Activated CD8-positive, alpha-beta memory T cell treated with anti-CD3 and anti-CD28 coated beads for 4 hours (primary cell): ENCODE measurements around the gene TTC39A.

ENCODE experiments used
- DNase-seq, 2 donors: peaks; one replicate each; pipeline ENCODE4 v3.0.0-alpha.2; 2020; ENCODE audit warnings: low read depth in 2 of 2

The TTC39A gene

DNA sequence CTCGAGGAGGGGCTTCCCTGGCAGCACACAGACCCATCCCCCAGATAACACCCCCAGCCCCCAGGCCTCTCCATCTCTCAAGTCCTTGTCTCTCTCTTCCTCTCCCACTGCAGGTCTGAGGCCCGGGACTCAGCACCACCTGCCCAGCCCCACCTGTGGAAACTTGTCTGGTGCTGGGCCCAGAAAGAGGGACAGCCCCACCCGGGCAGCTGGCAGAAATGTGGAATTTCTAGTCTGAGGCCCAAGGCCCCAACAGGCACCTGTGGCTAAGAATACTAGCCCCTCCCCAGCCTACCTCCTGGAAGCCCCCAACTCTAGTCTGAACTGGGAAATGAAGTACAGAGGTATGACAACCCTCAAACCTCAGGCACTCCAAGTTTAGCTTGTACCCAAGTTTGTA, 15.4 kb downstream of the TTC39A start:
- no peak for DNase-seq

DNA sequence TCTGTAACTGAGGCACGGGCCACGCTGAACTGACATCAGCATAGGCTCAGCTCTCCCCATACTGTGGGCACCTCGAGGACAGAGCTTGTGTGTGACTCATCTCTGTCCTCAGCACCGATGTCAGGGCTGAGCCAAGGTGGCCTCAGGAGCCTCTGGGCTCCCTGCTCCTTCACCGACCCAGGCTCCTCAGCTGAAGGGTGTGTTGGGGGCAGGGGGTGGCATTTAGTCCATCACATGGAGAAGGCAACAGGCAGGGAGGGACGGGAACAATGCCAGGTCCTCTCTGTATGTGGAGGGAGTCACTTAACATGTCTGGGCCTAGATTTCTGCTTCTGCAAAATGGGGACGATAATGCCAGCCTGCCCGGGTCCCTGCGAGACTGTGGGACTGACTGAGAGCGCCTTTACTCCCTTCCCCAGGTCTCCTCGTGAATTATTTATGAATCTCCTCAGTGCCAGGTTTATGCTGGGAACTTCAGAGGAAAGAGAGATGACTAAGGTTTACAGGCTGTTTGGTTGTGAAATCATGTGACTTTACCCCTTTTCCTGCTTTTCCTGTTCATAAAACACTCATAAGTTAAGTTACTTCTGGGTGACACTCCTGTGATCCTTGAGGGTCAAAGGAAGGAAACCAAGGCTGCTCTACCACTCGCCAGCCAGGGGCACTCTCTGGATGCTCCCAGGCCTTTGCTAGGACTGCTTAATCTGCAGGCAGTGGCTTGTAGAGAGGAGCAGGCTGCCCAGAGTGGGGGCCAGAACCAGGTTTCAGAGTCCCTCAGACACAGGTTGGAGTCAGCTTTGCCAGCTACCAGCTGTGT, 16.2 kb downstream of the TTC39A start:
- DNase-seq, result no peak

DNA sequence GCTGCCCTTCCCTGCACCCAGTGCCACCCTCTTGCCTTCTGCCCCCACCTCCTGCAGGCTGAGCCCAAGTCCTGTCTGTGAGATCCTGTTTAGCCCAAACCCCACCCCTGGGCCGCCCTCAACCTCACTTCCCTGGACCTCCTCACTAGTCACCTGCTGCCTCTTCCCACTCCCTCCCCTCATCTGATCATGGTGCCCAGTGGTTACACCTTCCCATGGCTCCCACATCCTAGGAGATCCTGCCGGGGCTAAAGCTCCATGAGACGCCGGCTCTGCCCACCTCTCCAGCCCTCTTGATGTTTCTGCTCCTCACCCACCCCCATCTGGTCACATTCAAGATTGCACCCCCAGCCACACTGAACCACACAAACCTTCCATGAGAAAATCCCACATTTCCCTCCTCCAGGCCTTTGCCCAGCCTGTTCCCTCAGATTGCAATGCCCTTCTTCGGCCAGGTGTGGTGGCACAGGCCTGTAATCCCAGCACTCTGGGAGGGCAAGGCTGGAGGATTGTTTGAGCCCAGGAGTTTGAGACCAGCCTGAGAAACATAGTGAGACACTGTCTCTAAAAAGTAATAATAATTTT, 17.0 kb downstream of the TTC39A start:
- no peak for DNase-seq

DNA sequence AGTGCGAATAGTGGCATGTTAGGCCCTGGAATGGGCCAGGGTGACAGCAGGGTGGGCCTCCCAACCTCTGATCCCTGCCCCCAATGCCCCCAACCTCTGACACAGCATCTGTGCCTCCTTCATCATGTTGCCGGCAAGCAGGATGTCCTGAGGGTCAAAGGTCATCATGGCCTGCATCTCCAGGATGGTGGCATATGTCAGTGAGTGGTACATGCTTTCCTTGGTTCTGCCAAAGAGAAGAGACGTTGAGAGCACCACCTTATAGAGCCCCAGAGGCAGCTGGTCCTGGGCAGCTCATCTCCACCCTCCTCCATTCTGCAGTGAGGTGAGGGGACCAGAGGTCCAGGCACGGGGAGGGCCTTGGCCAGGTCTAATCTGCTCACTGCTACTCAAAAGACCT, 17.6 kb downstream of the TTC39A start:
- DNase-seq, result no peak

DNA sequence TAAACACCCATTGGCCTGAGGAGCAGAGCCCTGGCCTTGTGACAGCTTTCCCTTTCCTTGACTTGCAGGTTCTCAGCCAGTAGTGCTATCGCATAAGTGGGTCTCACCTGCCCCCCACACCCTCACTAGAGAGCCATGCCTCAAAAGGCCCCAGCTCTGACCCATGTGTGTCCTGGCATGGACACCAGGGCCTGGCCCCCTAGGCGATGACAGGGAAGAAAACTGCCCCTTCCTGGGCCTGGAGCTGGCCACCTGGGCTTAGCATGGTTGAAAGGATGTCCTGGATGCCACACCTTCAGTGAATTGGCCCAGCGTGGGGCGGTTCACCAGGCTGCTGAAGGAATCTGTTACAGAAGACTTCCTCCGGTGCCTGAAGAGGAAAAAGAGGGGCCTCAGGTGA, 18.5 kb downstream of the TTC39A start:
- no peak for DNase-seq

DNA sequence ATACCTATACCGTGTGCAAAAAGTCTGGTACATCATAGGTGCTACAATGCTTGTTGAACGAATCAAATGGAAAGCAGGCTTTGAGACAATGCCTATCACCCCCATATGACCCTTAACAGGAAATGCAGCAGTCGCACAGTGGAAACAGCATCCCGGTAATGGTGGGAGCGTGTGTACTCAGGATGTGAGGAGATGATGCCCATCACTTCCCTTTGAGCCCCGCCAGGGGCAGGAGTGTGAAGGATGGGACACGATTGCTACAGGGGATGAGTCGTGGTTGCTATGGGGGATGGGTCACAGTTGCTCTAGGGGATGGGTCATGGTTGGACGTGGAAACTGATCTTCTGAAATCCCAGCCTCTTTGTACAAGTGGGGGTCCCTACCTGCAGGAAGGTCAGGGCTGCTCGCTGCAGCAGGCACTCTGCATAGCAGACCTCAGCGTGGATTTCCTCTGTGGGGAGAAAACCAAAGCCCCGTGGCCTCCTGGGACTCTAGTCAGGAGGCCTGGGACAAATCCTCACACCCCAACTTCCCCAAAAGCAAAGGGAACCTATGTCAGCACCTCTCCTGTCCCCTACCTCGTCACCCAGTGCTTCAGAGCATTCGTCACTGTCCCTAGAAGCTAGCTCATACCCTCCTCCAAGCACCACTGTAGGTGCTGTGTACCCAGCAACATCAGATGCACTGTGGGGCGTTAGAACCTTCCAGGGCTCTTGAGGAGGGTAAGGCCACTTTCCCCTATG, 19.3 kb downstream of the TTC39A start:
- no peak for DNase-seq

DNA sequence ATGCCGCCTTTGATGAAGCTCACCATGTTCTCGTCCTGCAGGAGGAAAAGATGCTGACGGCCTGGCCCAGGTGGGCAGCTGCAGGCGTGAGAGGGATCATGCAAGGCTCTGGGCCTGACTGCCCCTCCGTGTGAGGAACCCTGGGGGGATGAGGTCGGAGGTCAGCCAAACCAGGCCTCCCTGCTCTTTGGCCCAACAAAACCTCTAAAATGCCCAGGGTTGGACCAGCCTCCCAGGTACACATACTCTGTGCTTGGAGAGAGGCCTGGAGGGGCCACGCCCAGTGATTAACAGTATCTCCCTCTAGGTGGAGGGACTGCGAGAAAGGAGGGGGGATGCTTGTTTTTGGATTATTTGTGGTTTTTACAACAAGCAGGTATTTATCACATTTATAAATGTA, 21.1 kb downstream of the TTC39A start:
- no peak for DNase-seq

DNA sequence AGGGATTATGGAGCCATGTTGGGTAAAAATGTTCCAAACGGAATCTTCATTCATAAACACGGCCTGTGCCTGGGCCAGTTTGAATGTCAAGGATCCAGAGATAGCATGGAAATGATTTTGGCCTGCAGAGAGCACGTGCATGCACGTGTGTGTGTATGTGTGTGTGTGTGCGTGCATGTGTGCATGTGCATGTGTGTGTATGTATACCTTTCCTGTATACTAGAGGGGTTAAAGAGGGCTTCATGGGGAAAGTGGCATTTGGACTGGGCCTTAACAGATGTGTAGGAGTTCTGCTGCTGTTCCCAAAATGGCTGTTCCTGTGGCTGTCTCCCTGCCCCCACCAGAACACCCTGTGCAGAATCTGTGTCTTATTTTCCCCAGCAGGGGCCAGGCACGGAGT, 21.7 kb downstream of the TTC39A start:
- no peak for DNase-seq

DNA sequence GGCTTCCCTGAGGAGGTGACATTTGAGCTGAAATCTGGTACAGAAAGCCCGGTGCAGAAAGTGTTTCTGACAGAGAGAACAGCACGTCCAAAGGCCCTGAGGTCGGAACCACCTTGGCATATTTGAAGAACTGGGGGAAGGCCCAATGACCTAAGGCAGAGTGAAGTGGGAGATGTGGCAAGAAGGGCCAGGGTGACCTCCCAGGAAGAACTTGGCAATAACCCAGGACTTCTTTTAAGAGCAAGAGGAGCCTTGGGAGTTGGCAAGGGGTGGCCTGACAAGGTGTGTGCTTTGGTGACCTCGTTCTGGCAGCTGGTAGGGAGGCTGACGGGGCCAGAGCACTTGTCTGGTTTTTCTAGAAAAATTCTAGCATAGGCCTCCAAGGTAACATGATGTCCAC, 23.4 kb downstream of the TTC39A start:
- no peak for DNase-seq

DNA sequence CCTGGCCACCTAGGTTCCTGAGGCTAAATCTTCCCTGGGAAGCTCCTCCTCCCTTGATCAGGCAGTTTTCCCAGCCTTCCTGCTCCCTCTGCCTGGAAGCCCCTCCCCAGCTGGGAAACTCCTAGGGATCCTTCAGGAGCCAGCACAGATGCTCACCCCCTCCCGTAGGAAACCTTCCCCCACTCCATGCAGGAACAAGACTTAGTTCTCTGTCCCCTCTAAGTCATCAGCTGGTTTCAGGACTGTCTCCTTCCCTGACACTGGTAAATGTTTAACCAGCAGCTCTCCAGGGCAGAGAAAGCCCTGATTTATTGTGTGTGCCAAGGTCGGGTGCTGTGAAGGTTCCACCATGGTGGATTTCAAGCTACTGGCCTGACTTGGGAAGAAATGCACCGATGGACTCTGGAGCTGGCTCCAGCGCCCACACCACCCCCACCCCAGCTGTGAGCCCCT, 25.0 kb downstream of the TTC39A start:
- DNase-seq, result no peak

DNA sequence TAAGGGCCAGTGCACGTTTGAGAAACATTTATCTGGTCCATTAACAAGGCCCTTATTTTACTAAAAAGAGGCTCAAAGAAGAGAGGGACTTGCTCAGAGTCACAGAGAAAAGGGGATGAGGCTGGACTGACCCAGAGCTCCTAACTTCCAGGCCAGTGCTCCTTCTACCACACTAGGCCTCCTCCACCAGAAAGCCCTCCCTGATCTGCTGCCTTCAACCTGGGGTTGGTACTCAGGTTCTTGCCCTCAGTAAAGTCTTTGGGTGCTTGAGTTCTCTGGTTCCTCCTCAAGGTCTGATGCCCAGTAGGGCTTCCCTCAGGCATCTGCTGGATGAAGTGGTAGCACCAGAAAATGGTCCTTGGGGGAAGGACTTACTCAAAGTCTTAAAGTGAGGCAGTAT, 26.0 kb downstream of the TTC39A start:
- DNase-seq, result no peak

DNA sequence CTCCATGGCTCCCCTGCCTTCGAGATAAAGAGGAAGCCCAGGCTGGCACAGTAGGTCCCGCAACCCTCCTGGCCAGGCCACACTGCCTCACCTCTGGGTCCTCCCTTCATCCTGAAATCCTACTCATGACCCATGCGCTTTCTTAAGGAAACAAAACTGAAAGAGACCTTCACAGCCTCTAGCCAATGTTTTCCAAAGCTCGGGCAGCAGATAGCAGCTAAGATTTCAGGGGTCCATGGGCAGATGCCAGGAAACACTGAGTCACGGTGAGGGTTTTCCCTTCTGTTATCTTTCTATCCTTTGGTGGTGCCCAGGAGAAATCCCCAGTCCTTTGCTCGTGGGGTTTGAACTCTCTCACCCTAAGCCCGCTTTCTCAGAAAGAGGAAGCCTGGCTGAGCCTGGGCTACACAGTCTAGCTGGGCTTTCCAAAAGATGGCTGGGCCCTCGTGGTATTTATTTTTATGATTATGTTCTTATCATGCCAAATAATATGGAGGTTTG, 26.6 kb downstream of the TTC39A start:
- no peak for DNase-seq

DNA sequence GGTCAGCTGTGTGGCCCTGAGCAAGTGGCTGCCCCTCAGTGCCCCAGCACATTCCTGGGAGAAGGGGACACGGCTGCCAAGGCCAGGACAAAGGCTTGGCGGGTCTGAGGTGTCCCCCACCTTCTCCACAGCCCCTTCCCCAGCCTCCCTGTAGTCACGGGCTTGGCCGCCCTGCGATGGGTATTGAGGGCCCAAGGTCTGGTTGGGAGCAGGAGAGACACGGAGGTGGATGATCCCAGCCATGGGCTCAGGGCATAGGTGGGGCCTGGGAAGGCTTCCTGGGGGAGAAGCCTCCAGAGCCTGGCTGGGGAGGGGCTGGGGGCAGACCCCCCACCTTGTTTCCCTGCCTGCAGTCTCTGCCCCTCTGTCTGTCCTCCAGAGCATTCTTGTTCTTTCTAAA, 27.0 kb downstream of the TTC39A start:
- DNase-seq, result no peak

DNA sequence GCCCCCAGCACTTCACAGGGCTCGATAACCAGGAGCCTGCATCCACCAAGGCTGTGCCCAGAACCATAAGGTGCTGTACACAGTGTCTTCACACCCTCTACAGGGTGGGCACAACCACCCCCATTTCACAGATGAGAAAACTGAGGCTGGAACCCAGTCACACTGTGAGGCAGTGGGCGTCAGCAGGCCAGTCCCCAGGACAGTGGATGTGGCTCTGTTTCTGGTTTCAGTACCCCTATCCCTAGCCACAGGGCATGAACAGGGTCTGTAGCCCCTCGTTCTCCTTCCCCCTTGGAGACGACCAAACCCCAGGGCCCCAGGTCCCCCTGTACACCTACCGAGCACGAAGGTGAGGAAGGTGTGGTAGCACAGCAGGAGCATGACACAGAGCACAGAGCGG, 27.6 kb downstream of the TTC39A start:
- no peak for DNase-seq

DNA sequence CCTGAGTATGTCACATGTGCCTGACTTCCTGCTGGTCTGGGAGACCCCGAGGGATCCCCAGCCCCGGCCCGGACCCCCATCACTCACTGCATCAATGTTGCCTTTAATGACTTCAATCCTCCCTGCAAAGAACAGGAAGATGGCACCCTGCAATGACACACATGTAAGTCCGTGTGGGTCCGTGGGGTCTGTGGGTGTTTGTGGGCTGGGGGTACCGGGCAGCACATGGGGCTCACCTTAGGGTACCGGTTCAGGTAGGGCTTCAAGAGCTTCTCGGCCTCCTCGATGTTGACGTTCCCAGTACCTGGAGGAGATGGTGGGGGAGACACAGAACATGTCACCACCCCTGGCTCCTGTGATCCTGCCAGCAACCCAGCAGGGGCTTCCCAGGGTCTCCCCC, 28.1 kb downstream of the TTC39A start:
- DNase-seq, result no peak

DNA sequence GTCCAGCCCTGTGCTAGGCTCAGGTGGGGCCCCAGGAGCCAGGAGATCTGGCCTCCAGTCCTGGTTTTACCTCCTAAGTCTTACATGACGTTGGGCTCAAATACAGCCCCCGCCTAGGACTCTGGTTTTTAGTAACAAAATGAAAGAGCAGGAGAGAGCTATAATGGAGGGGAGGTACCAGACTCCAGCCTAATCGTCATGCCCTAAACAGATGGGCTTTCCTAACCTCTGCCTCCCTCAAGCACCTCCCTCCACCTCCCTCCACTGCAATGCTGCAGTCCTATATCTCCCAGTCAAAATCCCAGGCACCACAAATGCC, 28.6 kb downstream of the TTC39A start:
- no peak for DNase-seq

DNA sequence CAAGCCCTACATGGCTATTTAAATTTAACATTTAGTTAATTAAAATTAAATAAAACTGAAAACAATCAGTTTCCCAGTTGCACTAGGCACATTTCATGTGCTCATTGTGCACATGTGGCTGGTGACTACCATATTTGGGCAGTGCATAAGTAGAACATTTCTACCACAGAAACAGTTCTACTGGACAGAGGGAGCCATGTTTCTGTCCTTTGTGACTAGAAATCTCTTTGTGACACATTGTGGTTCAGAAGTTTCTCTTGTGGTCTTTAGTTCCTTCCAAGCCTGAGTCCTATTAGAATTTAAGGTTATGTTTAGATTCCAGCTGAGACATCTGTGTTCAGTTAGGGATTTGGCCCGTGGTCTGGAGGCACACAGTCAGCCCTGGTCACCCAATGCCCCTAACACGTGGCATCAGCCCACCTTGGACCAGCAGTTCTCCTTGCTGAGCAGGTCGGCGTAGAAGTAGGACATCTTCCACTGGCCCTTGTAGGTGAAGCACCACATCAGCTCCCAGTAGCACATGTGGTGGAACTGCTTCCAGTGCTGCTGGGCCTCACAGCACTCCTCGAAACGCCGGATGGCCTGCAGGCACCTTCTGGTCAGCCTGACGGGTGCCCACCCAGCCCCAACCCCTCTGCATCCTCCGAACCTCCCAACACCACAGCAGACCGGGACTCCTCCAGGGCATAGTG, 29.1 kb downstream of the TTC39A start:
- no peak for DNase-seq

DNA sequence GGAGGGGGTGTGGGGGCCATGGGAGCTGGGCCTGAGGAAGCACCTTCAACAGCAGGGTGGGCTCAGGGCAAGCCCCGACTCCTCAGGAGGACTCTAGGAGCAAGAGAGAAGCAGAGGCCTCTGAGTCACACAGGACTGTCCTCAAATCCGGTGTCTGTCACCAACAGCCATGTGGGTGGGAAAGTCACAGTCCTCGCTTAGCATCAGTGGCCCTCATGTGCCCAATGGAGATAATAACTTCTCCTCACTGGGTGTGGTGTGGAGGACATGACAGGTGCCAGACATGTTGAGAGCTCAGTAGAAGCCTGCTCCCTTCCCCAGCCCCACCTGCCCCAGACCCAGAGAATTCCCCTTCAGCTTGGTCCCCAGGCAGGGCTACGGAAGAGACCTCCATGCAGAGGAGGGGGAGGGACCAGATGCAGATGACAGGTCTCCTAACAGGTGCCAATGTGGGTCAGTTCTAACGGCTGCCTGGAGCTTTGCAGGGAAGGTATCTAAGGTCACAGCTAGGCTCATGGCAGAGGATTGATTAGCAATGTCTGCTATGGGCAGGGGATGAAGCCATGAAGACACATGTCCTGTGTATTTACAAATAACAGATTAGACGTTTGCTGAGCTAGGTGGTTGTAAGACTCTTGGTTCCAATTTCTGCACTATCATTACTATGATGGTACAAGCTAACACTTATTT, 30.2 kb downstream of the TTC39A start:
- DNase-seq, result no peak

DNA sequence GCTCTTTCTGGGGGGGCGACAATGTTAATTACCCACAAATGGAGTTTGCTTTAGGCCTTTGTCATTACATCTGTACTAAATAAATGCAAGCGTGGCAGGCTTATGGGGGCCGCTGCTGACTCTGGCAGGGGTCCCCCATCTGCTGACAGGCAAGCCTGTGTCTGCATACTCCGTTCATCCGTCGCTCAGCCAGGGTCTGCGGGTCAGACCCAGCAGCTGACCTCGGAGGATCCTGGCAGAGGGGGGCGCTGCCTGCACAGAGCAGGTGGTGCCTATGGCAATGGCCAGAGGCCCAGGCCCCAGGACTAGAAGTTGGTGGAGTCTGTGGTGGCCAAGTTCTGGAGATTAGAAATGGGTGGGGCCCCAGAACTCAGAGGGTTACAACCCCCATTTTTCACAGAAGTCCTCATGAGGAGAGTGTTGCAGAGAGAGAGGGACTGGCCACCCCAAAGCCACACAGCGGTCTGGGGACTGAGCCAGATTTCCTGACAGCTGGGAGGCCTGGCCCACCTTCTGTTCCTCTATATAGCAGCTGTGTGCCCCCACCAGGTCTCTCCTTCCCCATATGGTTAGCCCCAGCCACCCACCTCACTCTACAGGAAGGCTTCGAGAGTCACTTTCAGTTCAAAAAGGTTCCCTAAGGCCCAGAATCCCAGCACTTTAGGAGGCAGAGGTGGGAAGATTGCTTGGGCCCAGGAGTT, 31.0 kb downstream of the TTC39A start:
- DNase-seq, result no peak

DNA sequence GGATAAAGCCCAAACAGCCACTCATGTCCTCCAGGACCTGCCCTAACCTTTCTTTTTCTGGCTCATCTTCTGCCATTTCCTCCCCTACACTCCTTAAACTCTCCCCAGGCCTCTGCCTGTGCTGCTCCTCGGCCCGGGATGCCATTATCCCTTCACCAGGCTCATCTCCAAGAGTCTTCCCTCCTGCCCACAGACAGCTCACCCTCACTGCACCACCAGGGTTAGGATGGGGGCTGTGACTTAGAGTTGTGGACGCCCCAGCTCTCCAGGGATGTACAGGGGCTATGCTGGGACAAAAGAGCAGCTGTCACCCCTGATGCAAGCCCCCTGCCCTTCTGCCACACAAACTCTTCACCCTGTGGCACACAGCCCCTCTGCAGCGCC, 32.0 kb downstream of the TTC39A start:
- no peak for DNase-seq
